Nephron progenitor cell (in vitro differentiated cells): ENCODE data around the gene CACNA1S.

Experiments used
- DNase-seq: peaks from one replicate; pipeline ENCODE4 v3.0.0; 2021
- H3K27ac Mint-ChIP-seq: 2 replicates; pipeline ENCODE4 v1.8.0; 2021; ENCODE audit warnings: mild to moderate bottlenecking, moderate library complexity, mixed read lengths
- H3K27me3 Mint-ChIP-seq: 2 replicates; pipeline ENCODE4 v1.8.0; 2021; ENCODE audit warnings: mild to moderate bottlenecking, low read depth, mixed read lengths; ENCODE audit not compliant: poor library complexity
- H3K36me3 Mint-ChIP-seq: 2 replicates; pipeline ENCODE4 v1.8.0; 2021; ENCODE audit warnings: low read depth, mixed read lengths
- H3K4me1 Mint-ChIP-seq: 2 replicates; pipeline ENCODE4 v1.8.0; 2021; ENCODE audit warnings: mixed read lengths
- H3K4me3 Mint-ChIP-seq: 2 replicates; pipeline ENCODE4 v1.8.0; 2021; ENCODE audit warnings: mild to moderate bottlenecking, moderate library complexity, mixed read lengths
- H3K9me3 Mint-ChIP-seq: 2 replicates; pipeline ENCODE4 v1.8.0; 2021; ENCODE audit warnings: mild to moderate bottlenecking, moderate library complexity, mixed read lengths
- CTCF ChIP-seq: fragments of 200-600 bp; sonication (generic); IDR thresholded peaks from 2 replicates; pipeline ENCODE4 v1.5.0; 2021; ENCODE audit warnings: antibody characterized with exemption

The CACNA1S gene

GRCh38 chr1:201041011-201041410 lies 71.2 kb downstream of the CACNA1S start:
- H3K4me1 Mint-ChIP-seq = no peaks in the 10 kb centered on the region
- no peaks in the 10 kb centered on the region for H3K9me3 Mint-ChIP-seq
- H3K27me3 Mint-ChIP-seq = peaks cover 4% of the 10 kb centered on the region
- no peak for DNase-seq
- no peak overlapping the region for H3K27ac Mint-ChIP-seq
- no peak overlapping the region for H3K4me3 Mint-ChIP-seq
- TF ChIP-seq CTCF = no peak
- no peaks in the 10 kb centered on the region for H3K36me3 Mint-ChIP-seq

DNA sequence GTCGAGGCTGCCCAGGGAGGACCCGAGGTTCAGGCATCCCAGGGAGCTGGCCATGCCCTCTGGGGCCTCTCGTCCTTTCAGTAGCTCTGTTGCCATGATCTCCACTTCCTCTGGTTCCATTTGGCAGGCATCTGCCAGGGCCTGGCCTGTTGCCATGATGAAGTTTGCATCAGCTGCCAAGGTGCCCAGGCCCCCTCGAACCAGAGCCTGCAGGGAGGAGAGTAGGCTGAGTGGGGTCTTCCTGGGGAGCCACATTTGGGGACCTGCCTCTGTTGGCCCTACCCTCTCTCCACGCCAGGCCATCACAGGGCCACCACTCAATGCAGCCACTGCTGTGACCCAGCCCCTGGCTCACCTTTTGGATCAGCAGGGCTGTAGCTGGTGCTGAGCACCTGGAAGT lies 72.3 kb downstream of the CACNA1S start:
- no peak for DNase-seq
- Mint-ChIP-seq H3K27me3 (peaks cover 5% of the 10 kb centered on the region), H3K4me1 (no peaks in the 10 kb centered on the region), H3K9me3 (no peaks in the 10 kb centered on the region), H3K4me3 (no peak overlapping the region), H3K27ac (no peak overlapping the region), H3K36me3 (no peaks in the 10 kb centered on the region)
- TF ChIP-seq CTCF = no peak

DNA sequence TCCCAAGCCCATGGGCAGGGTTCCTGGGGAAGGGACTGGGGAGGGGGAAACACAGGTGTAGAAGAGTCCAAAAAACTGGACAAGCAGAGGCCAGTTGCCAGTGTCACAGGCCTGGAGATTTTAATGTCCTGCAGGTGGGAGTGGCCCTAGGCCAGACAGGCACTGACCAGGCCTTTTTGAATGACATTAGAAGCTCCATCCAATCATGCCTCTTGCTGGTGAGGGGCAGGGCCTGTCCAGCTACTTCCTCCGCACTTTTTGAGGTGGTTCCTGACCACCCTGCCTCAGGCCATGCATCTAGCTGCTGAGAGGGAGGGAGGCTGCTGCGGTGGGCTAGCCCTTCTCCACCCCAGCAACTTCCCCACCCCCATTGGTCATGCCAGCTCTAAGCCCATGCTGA lies 72.8 kb downstream of the CACNA1S start:
- Mint-ChIP-seq H3K9me3 (no peaks in the 10 kb centered on the region), H3K27ac (no peak overlapping the region), H3K27me3 (peaks cover 5% of the 10 kb centered on the region), H3K36me3 (no peaks in the 10 kb centered on the region), H3K4me1 (no peaks in the 10 kb centered on the region), H3K4me3 (no peak overlapping the region)
- TF ChIP-seq CTCF = no peak
- DNase-seq = no peak

DNA sequence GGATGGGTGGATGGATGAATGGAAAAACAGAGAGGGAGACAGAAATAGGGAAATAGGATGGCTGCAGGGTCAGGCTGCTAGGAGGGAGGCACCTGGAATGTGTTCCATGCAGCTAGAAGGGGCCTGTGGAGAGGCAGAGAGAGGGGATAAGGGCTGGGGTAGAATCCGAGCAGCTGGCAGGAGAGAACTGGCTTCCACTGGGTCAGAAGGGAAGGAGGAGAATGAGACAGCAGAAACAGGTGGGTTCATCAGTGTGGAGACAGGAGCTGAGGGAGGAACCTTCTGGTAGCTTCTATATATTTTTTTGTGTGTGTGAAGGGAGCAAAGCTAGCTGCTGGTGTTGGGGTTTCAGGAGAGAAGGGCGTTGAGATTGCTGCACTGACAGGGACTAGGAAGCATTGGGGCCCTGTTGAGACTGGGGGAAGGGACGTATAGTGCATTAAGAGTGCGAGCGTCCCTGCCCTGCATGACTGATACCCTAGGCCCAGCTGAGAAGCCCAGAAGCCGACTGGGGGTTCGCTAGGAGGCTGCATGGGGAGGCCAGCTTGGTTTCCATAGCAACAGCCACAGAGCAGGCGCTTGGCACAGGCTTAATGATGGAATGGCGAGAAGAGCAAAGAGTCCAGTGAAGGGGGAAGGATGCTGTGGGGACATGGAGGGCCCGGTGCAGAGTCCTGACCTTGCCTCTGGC lies 73.9 kb downstream of the CACNA1S start:
- no peaks in the 10 kb centered on the region for H3K36me3 Mint-ChIP-seq
- no peaks in the 10 kb centered on the region for H3K9me3 Mint-ChIP-seq
- no peak for TF ChIP-seq CTCF
- DNase-seq = no peak
- no peak overlapping the region for H3K4me3 Mint-ChIP-seq
- H3K27ac Mint-ChIP-seq = no peak overlapping the region
- H3K4me1 Mint-ChIP-seq = no peaks in the 10 kb centered on the region
- peaks cover 5% of the 10 kb centered on the region for H3K27me3 Mint-ChIP-seq

- Mint-ChIP-seq H3K27me3 (peaks cover 10% of the 10 kb centered on the region), H3K4me3 (no peak overlapping the region), H3K27ac (no peak overlapping the region), H3K36me3 (no peaks in the 10 kb centered on the region), H3K4me1 (no peaks in the 10 kb centered on the region), H3K9me3 (no peaks in the 10 kb centered on the region)
- TF ChIP-seq CTCF = no peak
- no peak for DNase-seq
Measured at GRCh38 chr1:201036188-201036842, 75.9 kb downstream of the CACNA1S start.

DNA sequence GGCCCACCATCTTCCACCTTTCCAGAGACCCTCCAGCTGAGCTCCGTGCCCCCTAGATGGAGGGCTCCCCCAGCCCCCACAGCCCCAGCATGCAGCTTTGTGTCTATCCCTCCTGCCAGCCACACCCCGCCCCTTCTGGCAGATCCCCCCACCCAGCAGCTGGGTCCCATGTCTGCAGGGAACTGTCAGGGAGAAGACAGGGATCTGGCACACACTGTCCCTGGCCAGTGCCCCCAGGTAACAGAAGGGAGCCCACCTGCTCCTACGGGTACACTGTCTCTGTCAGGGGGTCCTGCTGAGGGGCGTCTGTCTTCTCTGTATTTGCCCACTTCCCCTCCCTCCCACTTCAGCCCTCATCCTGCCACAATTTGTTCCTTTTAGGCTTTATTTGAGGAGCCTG lies 77.6 kb downstream of the CACNA1S start:
- Mint-ChIP-seq H3K27ac (no peak overlapping the region), H3K36me3 (no peaks in the 10 kb centered on the region)

More for the DNA sequence above, 77.6 kb downstream of the CACNA1S start:
- no peak for DNase-seq
- H3K4me1 Mint-ChIP-seq = no peaks in the 10 kb centered on the region
- TF ChIP-seq CTCF = no peak
- H3K27me3 Mint-ChIP-seq = peaks cover 16% of the 10 kb centered on the region
- no peaks in the 10 kb centered on the region for H3K9me3 Mint-ChIP-seq
- no peak overlapping the region for H3K4me3 Mint-ChIP-seq
